Body of pancreas (tissue), 4 donors: ENCODE measurements around the gene TMEM86B.

Experiments
- POLR2A ChIP-seq, 3 donors: fragments of 450-650 bp; IDR thresholded peaks; one replicate each; pipeline ENCODE4 v1.6.1; 2016; ENCODE audit warnings: antibody characterized with exemption in 3 of 3, mild to moderate bottlenecking in 2 of 3
- TF ChIP-seq, protein P1 (sequence below), 7 experiments: fragments of 450-650 bp in 4 of 7; fragments of 200-600 bp in 3 of 7; sonication (generic) in 3 of 7; IDR thresholded peaks; one replicate each; pipeline ENCODE4 v1.5.1; 2016 to 2019; ENCODE audit warnings: antibody characterized with exemption in 7 of 7

DNA sequence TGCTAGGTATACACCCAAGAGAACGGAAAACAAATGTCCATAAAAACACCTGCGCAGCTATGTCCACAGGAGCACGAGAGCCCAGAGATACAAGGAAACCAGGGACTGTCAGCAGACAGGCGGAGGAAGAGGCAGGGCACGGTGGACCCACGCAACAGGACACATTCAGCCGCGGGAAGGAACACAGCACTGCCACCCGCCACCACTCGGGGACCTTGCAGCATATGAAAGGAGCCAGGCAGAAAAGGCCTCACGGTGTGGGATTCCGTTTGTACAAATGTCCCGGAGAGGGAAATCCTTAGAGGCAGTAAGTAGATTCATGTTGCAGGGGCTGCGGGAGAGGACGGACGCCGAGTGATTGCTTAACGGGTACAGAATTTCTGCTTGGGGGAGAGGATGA is 43.6 kb upstream of the TMEM86B start:
- TF ChIP-seq POLR2A (IDR thresholded peaks at IDR 0.05), result no peak
- TF ChIP-seq, protein P1, sequence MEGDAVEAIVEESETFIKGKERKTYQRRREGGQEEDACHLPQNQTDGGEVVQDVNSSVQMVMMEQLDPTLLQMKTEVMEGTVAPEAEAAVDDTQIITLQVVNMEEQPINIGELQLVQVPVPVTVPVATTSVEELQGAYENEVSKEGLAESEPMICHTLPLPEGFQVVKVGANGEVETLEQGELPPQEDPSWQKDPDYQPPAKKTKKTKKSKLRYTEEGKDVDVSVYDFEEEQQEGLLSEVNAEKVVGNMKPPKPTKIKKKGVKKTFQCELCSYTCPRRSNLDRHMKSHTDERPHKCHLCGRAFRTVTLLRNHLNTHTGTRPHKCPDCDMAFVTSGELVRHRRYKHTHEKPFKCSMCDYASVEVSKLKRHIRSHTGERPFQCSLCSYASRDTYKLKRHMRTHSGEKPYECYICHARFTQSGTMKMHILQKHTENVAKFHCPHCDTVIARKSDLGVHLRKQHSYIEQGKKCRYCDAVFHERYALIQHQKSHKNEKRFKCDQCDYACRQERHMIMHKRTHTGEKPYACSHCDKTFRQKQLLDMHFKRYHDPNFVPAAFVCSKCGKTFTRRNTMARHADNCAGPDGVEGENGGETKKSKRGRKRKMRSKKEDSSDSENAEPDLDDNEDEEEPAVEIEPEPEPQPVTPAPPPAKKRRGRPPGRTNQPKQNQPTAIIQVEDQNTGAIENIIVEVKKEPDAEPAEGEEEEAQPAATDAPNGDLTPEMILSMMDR (IDR thresholded peaks at IDR 0.05), result no peak
